Fibroblast of villous mesenchyme (primary cell): Measurements from ENCODE around the gene DLGAP4. TPM values are rescaled to one million over a fixed set of nuclear protein-coding genes. Genes with fewer than 3 reads are reported as not detected.

Experiments
- DNase-seq: peaks from one replicate; pipeline ENCODE4 v3.0.0-alpha.2; 2010; ENCODE audit warnings: low read depth
- H3K4me3 ChIP-seq: 2 replicates; pipeline ENCODE4 v1.5.1; 2011; ENCODE audit warnings: low read depth, mild to moderate bottlenecking, low read length
- CTCF ChIP-seq: IDR thresholded peaks from 2 replicates; pipeline ENCODE4 v1.5.1; 2012; ENCODE audit warnings: low read depth, mild to moderate bottlenecking, low read length; ENCODE audit not compliant: insufficient read depth
- total RNA-seq: library from RNA; depleted of rRNA; stranded (reverse); fragments of >200 nt; gene quantifications from 2 replicates; pipeline ENCODE4 v1.2.3, GENCODE V29; 2012

DLGAP4 gene
- total RNA-seq, 1 donor = 15.5 TPM

GRCh38 chr20:36310215-36310981 is 4.3 kb downstream of the DLGAP4 start:
- TF ChIP-seq CTCF = no peak
- H3K4me3 ChIP-seq = no peak overlapping the region

GRCh38 chr20:36311141-36311853 is 5.2 kb downstream of the DLGAP4 start:
- no peak for TF ChIP-seq CTCF
- DNase-seq = no peak
- no peak overlapping the region for H3K4me3 ChIP-seq

More at GRCh38 chr20:36310215-36310981, 4.3 kb downstream of the DLGAP4 start:
- no peak for DNase-seq

- TF ChIP-seq CTCF = no peak
- DNase-seq = no peak
- H3K4me3 ChIP-seq = no peak overlapping the region
These were observed 6.0 kb downstream of the DLGAP4 start for GRCh38 chr20:36311854-36312723.

GRCh38 chr20:36312724-36313441 is 6.7 kb downstream of the DLGAP4 start:
- no peak for DNase-seq
- no peak overlapping the region for H3K4me3 ChIP-seq
- no peak for TF ChIP-seq CTCF

GRCh38 chr20:36313476-36313875 is 7.3 kb downstream of the DLGAP4 start:
- no peak overlapping the region for H3K4me3 ChIP-seq
- no peak for DNase-seq

More at GRCh38 chr20:36313476-36313875, 7.3 kb downstream of the DLGAP4 start:
- no peak for TF ChIP-seq CTCF
